Renal cortex interstitium (tissue), 11 donors: ENCODE results near the gene RGMA. TPM values are rescaled to one million over a fixed set of nuclear protein-coding genes. Genes with fewer than 3 reads are reported as not detected.
"Not testable (repeated sequence)": the region's sequence is repeated elsewhere in the genome, so short reads cannot be mapped to it uniquely, and the experiment has no call there.

Source experiments
- DNase-seq, 11 donors: peaks; one replicate each; pipeline ENCODE4 v3.0.0-alpha.2; 2013; ENCODE audit warnings: low read depth in 9 of 11, low spot score in 4 of 11; ENCODE audit errors: extremely low read depth in 1 of 11
- polyA plus RNA-seq, 3 donors: library from polyadenylated mRNA; unstranded; fragments of 120-200 nt; gene quantifications; one replicate each; pipeline ENCODE4 v1.2.1, GENCODE V29; 2013; ENCODE audit not compliant: insufficient read length in 3 of 3

The RGMA gene
- polyA plus RNA-seq, 3 donors: 8.6 to 12.2 (median 10.2) TPM

DNA sequence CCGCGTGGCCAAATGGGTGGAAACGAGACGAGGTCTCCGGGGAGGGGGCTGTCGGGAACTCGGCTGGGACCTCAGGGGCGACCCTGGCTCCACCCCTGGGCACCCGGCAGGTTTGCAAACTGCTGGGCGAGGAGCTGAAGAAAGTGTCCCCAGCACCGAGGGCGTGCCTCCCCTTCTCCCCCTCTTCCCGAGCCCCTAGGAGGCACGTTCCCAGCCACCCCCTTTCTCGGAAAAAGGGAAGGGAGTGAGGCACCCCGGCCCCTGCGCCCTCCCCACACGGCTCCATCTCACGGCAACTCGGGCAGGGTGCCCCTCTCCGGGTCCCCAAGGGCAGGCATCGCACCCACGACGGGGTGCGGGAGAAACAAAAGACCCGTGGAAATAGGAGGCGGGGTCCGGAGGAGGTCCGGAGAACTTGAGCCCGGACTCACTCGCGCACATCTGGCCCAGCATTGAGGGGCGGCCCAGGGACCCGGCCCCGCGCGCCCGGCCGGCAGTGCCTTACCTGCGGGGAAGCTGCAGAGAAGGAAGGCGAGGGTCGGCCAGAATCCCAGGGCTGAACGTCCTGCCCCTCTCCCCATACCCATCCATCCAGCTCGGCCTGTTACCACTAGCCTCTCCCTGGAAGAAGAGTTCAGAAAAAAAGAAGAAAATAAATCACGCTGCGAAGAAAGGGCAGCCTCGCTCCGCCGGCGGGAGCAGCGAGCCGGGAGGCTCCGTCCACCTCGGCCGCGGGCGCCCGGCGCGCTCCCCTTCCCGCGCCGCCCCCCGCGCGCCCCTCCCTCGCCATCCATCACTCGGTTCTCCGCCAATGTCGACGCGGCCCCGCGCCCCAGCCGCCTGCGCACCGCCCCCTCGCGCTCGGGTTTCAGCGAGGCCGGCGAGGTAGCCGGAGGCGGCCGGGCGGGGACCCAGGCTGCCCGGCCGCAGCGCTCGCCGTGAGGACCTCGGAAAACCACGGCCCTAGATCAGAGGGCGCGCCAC lies 16.3 kb downstream of the RGMA start:
- peak in 9 of 11 donors; percentile 60 to 86 (median 82) for DNase-seq

DNA sequence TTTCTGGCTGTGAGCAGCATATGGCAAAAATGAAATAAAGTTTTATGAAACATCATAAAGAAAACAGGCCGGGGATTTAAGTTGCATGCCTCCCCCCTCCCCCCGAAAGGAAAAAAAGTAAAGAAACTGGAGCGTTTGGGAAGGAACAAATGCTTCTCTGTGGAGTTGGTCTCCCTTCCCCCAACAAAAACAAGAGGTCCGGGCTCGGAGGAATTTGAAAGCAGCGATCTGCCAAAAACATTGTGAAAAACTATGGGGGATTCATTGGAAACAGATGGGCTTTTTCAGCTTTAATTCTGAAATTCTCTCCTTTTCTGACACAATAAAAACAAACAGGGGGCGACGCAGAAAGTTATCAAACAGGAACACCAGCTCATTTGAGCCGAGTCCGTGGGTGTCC lies 17.0 kb downstream of the RGMA start:
- peak in 5 of 11 donors; percentile 59 to 80 (median 67) for DNase-seq

DNA sequence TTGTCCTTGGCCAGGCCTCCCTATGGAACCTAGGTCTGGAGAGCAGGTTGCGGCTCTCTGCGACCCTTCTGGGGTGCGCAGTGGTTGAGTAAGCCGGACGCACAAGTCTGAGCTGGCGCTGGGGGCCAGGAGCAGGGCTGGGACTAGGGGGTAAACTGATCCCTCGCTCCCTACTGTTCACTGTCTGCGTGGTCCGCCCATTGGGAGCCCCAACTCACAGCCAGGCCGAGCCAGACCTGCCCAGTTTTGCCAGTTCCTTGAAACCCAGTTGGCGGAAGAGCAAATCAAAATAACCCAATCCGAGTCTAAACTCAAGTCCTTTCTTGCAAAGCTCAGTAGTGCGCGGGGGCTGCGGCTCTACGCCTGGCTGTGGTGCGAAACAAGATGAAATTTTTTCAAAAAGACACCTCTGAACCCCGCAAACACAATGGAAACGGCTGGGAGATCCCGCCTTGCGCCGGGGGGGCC lies 17.5 kb downstream of the RGMA start:
- DNase-seq: peak in 1 of 11 donors; percentile 29

DNA sequence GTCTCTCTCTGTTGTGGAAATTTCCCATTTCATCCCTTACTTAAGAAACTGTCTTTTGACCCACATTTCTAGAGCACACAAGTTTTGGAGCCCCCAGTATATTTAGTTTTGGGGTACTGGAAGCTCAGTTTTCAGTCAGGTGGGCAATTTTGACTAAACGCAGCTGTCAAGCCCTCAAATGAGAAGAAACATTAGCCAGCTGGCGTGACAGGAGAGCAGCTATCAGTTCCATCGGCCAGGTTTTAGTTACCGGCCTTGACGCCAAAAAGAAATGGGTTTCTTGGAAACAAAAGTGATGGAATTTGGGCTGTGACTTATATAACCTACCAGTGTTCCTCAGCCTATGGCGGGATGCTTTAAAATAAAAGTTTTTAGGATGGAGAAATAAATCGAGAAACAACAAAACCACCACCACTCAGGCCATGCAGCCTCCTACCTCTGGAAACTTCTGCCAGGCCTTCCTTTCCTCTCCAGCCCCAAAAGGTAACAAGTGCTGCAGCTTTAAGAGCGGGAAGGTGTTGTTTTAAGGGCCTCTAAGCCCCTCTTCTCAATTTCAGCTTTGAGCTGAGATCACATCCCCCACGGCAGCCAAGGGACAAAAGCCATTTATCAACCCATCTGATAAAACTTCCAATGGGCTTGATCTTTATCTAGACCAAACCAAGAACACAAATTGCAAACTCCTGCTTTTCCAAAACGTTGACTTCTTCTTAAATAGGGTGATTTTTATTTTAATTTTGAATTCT lies 18.3 kb downstream of the RGMA start:
- no peak for DNase-seq

DNA sequence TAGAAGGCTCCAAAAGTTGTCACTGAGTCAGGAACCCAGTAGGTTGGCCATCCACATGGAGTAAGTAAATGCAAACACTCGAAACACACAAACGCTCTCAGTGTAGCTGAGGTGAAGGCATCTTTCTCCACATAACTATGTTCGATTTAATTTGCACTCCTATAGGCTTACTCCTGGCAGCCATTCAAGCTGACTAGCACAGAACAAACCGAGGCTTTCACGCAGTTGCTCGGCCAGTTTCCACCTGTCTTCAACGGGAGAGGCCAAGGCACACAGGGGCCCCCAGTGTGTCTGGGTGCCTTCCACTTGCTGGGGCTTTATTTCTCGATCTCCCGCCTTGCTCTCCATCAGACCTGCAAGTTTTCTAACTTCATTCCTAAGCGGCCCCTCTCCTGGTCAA lies 18.9 kb downstream of the RGMA start:
- no peak for DNase-seq

DNA sequence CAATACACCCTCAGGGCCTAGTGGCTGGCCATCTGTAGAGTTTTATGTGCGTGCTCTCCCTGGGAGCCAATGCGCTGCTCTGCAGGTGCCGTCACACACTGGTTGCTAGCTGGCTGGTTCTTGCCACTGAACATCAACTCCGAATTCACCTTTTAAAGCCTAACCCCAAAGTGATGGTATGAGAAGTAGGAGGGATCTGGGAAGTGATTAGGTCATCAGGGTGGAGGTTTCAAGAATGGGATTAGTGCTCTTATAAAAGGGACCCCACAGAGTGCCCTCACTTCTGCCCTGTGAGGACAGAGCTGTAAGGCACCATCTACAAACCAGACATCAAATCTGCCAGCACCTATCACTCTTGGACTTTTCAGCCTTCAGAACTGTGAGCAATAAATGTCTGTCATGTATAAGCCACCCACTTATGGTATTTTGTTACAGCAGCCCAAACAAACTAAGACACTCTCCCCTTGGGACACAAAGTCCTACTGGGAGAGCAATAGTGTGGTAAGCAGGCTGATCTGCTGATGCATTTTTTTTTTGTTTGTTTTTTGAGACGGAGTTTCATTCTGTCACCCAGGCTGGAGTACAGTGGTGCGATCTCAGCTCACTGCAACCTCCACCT lies 20.3 kb downstream of the RGMA start:
- DNase-seq: no peak

DNA sequence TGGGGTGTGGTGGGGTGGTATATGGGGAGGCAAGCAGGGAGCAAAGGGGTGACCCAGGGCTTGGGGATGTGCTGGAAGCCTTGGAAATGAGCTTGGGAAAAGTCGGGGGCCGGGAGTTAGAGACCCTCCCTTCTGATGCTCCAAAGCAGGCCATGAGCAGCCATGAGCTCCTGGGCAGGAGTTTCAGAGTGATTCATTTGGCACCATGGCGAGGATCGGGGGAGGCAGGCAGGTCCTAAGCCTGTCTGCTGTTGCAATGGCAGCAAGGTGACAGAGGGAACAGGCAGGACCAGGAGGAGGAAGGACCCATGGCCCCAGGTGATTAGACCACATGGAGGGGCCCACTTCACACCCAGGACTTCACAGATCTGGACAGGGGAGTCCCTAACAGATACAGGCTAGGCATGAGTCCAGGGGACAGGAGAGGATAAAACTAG lies 21.3 kb downstream of the RGMA start:
- DNase-seq: no peak

DNA sequence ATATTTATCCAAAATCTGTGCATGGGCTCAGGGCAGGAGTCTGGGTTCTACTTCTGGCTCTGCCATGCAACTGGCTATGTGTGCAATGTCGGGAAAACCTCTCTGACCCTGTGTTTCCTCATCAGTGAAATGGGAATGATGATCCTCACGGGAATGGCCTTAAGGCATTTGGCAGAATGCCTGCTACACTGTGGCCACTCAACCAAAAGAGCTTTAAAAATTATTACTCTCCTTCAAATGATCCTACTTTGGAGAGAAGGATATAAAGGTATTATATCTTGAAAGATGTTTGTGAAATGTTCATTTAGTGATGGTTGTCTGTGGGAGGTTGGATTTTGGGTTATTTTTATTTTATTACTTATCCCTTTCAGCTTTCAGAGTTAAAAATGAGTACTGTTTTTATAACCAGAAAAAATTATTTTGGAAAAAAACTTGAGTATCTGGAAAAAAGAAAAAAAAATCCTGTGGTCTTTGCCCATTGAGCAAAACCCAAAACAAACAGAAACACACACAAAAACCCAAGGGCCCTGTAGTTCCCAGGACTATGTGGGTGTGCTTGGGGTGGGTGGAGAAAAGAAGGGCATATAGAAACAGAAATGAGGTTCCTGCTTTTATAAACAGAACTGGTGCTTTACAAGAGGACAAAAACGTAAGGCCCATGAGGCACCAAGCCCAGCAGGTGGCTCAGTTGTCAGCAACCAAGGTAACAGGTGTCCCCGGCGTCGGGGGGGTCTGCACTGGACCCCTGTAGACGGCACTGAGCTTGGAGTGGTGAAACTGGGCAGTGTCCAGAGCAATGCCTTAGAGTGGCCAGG lies 22.0 kb downstream of the RGMA start:
- no peak for DNase-seq

DNA sequence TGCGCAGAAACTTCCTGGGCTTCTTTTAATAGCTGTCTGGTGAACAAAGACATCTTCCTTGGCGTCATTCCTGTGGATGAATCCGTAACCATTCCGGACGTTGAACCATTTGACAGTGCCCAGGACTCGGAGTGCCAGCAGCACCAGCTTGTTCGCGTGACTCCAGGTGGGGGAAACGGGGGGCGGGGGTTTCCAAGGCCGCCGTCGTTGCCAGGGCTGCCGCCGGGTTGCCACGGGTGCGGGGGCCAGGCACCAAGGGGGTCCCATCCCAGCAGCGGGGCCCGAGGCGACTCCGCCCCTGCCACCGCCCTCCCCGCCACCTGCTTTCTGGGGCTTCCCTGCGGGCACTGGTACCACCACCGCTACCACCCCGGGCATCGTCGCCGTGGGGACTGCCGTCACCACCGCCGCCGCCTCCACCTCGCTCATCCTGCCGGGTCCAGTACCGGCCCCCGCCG lies 22.8 kb downstream of the RGMA start:
- DNase-seq: no peak

DNA sequence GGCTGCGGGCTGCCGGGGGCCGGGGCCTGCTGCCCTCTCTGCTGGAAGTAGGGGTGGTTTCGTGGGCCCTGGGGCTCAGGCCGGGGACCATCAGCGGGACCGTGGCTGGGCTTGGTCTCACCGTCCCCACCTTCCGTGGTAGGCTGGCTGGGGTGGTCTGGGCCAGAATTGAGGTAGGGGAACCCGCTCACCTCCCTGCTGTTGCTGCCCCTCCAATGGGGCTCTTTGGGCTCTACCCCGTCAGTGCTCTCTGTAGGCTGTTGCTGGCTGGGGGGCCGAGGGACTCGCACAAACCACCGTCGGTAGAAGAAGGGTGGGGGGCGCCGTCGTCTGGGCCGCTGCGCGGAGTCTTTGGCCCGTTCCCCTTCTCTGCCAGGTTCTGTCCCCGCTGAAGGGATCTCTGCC lies 23.4 kb downstream of the RGMA start:
- no peak for DNase-seq

DNA sequence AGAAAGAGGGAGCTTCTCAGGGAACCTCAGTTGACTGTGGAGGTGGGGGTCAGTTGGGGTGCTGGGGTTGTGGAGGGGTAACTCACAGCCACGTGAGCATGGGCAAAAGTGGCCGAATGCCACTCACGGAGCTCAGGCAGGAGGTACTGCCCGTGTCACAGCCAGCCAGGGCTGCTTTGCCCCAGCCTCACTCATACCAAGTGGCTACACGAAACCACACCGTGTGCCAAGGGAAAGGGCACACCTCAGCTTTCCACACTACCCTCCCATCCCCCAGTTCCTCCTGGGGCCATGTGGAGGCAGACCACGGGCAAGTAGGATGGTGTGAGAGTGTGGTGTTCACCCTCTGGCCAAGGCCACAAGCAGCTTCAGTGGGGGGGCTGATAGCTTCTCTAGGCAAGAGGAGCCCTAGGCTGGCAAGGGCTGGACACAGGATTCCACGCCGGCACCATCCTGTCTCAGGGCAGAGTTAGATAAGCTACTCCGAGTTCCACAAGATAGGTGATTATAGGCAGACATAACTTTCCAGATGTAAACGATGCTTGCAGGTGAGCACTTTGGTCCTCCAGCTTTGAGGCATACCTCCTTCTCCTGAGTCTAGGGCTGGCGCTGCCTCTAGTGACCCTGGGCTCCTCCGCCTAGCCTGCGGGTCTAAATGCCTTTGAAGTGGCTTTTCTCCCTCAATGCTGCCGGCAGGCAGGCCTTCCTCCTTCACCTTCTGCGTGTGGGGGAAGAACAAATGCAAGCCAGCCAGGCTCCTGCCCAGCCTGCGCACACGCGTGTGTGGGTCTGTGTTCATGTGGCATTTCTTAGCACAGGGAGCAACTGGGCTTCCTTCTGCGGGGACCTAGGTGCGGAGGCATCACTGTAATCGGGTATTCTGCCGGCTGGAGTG lies 25.0 kb downstream of the RGMA start:
- DNase-seq: no peak

DNA sequence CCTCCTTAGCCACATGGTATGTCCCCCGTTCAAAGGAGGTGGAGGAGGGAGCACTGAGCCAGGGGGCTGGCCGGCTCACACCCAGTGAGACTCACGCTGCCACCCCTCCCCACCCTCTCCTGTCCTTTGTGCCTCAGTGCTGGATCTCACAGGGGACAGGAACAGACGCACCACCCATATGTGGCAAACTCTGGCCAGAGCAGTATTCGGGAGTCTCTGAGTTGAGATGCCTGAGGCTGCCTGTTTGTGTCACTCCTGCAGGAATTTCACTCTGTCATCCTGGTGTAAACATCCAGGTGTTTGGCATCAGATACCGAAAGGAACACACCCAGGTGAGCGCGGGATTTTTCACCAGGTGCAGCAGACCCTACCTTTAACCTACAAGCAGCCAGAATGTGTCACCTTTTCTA lies 25.7 kb downstream of the RGMA start:
- no peak for DNase-seq

DNA sequence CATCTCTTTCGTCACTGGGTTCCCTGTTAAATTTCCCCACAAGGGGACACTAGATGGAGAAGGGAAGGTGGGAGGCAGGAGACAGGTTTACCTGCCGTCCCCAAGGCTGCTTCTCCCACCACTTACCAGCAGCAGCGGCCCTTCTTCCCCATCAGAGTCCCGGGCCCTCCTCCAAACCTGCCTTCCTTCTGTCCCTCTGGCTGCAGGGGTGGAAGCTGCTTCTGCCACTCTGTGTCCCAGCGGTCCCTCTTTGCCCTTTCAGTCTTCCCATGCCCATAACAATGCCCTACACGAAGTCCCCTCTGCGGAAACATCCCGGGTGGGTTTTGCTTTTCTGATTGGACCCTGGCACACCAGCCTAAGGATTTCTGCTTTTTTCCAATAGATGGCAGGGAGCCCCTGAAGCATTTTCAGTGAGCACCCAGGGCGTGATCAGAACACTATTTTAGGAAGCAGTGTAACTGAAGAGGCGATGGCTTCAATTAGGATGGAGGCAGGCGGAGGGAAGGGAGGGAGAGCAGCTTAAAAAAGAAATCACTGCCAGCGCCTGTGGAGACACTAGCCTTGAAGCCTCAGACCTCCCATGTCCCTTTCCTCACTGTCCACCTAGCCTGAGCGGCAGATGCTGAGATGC lies 26.3 kb downstream of the RGMA start:
- DNase-seq: not testable (repeated sequence)

DNA sequence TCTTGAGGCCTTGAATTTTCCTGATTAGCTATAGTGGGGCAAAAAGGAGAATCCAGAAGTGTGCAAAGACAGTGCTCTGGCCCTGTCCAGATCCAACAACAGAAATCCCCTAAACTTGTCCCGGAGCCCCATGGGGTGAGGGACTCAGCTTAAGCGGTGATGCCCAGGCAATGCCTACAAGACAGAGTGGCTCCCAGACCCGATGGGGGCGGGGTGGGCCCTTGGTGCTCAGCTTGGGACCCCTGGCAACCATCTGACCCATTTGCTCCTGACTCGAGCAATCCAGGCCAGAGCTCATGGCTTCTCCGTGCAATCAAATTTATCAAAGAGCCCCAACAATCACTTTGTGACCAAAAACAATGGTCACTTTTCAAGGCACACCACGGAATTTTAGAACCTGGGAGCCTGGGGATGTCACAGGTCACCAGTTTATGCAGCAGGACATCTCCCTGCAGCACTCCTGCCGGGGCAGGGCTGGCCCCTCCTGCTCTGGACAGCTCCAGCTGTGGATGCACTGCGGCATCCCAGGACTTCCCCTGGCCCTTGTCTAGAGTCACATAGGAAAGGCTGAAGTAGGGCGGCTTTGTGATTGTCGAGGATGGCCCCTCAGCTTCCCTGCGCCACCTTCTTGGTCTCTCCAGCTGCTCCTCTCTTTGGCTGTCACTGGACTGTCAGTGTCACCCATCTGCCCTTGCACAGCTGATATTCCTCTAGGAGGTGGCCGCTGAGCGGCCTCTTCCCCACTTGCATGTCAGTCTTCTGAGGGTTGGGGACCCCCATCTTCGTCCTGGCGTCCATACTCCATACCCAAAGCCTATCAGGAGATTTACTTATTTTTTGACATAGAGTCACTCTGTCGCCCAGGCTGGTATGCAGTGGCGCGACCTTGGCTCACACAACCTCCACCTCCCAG lies 28.4 kb downstream of the RGMA start:
- no peak for DNase-seq

DNA sequence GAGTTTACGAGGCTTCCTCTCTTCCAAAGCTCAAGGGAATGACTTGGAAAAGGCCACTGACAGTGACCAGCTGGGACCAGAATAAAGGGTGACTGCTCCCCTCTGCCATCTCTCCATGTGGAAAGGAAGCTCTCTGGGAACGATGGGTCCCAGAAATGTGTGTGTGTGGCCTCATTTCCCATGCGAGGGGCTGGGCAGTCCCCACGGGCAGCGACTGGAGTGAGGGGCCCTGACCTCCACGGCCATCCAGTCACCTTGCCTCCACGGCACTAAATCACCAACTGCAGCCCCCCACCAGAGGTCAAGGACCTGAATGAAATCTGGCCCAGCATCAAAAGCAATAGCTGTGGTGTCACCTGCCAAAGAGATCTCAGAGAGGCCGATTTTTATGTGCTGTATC lies 29.6 kb downstream of the RGMA start:
- DNase-seq: no peak

DNA sequence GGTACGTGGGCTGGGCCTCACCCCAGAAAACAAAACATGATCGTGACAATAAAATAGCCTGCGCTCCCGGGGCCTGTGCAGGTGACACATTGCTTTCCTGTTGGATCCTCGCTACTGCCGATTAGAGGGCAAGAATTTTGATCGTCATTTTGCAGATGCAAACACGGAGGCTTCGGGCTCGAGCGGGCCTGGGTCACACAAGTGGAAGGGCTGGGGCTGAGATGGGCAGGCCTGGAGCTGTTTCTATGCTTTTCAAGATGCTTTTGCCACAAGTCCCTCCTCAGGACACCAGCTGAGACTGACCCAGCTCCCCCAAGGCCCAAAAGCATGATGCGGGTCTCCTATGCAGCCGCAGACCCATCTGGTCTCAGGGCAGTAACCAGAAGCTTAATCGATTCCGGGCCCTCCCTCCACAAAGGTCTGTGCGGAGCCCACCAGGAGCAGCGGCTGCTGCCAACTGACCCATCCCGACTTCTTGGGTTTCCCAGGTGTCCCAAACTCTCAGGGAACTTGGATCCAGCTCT lies 30.0 kb downstream of the RGMA start:
- DNase-seq: no peak
